ENCODE data around the gene HADHB.
"Not testable (repeated sequence)": the region's sequence is repeated elsewhere in the genome, so short reads cannot be mapped to it uniquely, and the experiment has no call there.

The HADHB gene

GRCh38 chr2:26290001-26290400, 45.3 kb downstream of the HADHB start:
- DNase-seq (ENCODE audit: extremely low read depth in 1 of 2, low read depth in 1 of 2), result no peak

DNA sequence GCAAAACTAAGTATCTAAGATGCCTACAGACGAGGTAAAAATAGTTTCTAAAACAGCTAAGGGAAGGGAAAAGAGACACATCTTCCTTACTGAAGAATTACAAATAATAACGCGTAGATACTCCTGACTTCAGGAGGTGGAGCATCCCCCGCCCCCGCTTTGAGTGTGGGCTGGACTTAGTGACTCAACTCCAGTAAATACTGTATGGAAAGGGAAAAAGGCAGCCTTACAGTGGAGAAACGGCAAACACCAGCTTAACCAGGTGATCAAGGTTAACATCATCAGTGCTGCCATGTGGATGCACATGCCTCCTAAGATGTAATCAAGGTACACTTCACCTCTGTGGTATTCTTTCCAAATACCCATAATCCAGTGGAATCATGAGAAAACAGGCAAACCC, 47.9 kb downstream of the HADHB start:
- DNase-seq (ENCODE audit: extremely low read depth in 1 of 2, low read depth in 1 of 2), result no peak

GRCh38 chr2:26295511-26295910, 50.8 kb downstream of the HADHB start:
- no peak for DNase-seq (ENCODE audit: extremely low read depth in 1 of 2, low read depth in 1 of 2)

- DNase-seq (ENCODE audit: extremely low read depth in 1 of 2, low read depth in 1 of 2), result no peak
Measured at GRCh38 chr2:26297061-26297460, 52.3 kb downstream of the HADHB start.

DNA sequence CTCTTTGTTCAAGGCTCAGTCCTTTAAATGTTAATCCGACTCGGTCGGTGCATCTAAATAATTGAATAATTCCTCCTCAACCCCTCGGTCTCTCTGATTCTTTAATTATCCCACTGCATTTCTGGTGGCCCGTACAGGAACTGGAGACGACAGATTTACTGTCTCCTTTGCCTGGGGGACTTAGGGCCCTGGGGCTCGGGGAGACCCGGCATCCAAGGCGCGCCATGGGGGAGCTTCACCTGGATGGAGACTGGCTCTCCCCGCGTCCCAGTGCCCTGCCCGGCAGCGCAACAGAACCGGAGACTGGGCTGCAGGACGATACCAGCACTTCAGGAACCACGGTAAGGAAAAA, 53.5 kb downstream of the HADHB start:
- no peak for DNase-seq (ENCODE audit: extremely low read depth in 1 of 2, low read depth in 1 of 2)

DNA sequence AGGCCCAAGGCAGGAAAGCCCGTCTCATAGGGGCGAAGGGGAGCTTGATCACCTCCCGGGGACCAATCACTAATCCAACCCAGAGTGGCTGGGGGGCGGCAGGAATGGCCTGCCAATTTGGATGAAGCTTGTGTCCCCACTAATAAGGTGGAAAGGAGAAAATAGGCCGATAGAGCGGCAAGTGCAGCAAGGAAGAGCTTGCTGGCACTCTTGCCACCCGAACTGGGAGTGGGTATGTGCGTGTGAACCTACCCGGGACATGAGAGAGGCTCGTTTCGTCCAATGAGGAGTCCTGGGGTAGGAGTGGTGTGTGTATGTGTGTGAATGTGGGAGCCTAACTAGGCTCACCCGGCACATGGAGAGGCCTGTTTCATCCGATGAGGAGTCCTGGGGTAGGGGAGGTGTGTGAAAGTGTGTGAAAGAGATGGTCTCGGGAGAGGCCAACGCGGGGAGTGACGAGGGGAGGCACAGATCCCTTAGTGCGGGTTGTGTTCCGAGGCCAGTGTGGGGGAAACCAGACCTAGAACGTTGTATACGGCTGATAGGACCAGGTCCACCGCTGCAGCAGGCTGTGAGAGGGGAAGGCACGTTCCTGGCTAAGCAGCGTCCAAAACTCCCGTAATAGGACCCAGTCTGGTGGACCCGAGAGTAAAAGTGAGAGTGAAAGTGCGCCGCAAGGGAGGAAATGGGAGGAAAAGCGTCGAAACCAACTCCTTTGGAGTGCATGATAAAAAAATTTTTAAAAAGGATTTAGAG, 54.1 kb downstream of the HADHB start:
- peak in 1 of 2 donors; percentile 5 for DNase-seq (ENCODE audit: extremely low read depth in 1 of 2, low read depth in 1 of 2)

DNA sequence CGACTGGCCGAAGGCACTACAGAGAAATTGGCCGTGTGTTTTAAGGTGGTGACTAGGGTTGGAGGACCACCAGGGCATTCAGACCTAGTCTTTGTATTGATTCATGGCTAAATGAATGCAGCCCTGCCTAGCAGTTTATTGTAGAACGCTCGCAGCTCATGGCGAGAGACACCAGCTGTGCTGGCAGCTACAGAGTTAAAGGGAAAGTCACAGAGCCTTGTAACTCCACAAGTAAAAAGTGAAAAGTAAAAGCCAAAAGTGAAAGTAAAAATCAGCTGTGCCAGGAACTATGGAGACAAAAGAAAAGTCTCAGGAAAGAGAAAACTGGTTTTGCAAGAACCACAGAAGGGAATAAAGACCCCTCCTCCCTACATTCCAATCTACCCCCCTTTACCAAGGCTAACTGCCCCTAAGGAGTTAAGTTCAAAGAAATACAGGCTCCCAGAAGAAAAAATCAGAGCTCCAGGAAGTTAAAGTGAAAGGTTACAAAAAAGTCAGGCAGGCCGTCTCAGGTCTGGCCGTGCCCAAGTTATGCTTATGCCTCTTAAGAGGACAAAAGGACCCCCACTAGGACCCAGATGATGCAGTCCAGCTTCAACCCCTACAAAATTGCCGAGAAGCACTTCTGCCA, 54.8 kb downstream of the HADHB start:
- DNase-seq (ENCODE audit: extremely low read depth in 1 of 2, low read depth in 1 of 2), result no peak

- DNase-seq (ENCODE audit: extremely low read depth in 1 of 2, low read depth in 1 of 2), result no peak
Measured at GRCh38 chr2:26300234-26300925, 55.6 kb downstream of the HADHB start.

DNA sequence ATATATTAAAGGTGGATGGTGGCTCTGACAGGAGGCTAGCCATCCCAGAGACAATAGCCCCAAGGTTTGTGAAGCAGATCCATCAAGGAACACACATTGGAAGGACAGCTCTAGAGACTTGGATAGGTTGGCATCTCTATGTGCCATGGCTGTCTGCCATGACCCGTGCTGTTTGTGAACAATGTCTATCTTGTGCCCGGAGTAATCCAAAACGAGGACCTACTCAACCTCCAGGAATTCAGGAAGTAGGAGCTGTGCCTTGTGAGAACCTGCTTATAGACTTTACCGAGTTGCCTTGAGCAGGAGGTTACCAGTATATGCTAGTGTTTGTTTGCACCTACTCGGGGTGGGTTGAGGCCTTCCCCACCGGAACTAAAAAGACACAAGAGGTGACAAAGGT, 58.1 kb downstream of the HADHB start:
- DNase-seq (ENCODE audit: extremely low read depth in 1 of 2, low read depth in 1 of 2), result no peak

DNA sequence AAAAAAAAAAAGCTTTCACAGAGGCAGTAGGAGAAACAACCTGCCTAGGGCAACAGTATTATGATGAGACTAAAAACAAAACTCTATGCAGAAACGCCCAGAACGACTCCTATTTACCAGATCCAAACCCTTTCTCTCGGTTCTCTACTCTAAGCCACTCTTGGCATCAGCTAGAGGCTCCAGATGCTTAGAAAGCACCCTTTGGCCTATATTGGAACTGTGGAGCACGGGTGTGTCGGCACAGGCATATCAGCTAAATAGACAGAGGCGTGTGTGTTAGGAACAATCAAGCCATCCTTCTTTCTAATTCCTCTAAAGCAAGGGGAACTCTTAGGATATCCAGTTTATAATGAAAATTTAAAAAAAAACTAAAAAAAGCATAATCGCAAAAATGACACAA, 60.4 kb downstream of the HADHB start:
- DNase-seq (ENCODE audit: extremely low read depth in 1 of 2, low read depth in 1 of 2), result not testable (repeated sequence)

DNA sequence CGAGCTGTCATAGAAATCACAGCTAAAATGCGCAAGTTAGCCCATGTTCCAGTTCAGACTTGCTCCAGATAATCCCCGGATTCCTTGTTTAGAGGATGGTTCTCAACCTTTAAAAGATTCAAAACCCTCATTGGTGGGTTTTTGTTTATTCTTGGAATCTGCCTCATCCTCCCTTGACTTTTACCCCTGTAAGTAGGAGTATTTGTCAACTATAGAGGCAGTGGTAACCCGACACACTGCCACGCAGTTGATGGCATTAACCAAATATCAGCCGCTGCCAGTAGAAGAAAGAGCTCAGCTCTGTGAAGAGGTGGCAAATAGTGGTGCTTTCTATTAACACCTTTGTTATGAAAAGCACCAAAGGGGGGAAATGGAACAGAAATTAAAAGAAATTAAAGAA, 60.8 kb downstream of the HADHB start:
- DNase-seq (ENCODE audit: extremely low read depth in 1 of 2, low read depth in 1 of 2), result no peak

GRCh38 chr2:26309921-26310320, 65.2 kb downstream of the HADHB start:
- DNase-seq (ENCODE audit: extremely low read depth in 1 of 2, low read depth in 1 of 2), result no peak

DNA sequence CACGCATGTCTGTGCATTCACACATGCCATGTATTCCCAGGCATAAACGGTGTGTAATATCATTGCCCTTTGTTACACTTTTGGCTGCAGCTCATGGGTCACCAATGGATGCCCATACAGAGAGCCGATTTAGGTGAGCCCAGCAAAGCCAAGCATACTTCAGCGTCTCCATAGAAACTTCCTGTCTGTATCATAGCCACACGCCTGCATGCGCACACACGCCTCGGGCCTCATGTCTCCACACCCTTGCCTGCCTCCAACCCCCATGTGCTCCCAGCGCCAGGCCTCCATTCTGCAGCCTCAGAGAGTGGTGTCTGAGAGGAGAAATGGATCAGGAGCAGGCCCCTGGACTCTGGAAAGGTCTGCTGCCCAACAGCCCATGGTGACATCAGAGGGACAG, 67.7 kb downstream of the HADHB start:
- DNase-seq (ENCODE audit: extremely low read depth in 1 of 2, low read depth in 1 of 2), result no peak

DNA sequence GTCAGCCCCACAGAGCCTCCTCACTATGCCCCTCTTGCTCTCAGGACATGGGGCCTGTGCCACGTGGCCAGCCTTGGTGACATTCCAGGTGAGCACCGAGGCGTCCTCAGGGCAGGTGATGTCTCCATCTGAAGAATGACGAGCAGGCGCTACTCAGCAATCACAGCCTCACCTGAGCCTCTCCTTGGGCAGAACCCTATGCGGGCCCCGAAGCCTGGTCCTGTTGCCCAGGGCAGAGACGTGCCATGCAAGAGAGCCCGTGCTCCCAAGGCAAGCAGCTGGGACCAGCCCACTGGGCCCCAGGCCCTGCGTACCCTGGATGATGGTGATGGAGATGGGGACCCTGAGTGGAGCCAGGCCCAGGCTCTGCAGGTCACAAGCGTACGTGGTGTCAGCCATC, 68.7 kb downstream of the HADHB start:
- DNase-seq (ENCODE audit: extremely low read depth in 1 of 2, low read depth in 1 of 2), result no peak

GRCh38 chr2:26314243-26314642, 69.5 kb downstream of the HADHB start:
- DNase-seq (ENCODE audit: extremely low read depth in 1 of 2, low read depth in 1 of 2), result no peak

DNA sequence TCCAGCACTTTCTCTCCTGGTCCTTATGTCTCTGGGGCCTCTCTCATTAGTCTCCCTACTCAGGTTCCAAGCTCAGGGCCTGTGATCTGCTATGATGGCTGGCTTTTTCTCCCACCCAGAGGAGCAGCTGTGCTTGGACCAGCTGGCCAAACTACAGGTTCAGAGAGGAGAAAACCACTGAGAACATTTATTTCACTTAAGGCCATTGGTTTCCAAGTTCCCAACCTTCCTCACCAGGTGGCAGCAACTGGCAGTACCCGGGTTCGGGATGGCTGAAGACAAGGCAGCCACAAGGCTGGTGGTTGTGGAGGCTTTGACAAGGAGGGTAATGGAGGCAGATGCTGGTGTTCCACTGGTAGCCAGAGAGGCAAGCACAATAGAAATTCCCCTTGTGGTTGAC, 71.3 kb downstream of the HADHB start:
- DNase-seq (ENCODE audit: extremely low read depth in 1 of 2, low read depth in 1 of 2), result no peak

DNA sequence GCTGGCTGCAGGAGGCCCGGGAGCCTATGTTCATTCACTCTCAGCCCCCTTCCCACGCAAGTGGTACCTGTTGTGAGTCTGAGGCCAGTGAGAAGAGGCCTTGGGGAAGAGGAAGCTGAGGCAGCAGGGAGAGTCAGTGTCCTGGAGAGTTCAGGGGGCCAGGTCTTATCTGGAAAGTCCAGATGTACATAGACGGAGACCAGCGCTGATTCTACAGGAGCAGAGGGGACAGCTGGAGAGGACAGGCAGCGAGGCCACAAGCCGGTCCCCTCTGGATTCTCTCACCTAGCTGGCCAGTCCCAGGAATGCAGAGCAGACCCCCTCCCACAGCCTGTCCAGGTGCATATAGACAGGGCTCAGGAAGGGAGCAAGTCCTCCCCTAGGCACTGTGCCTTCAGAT, 72.1 kb downstream of the HADHB start:
- no peak for DNase-seq (ENCODE audit: extremely low read depth in 1 of 2, low read depth in 1 of 2)

- DNase-seq (ENCODE audit: extremely low read depth in 1 of 2, low read depth in 1 of 2), result no peak
Measured at GRCh38 chr2:26317377-26318105, 72.8 kb downstream of the HADHB start.

GRCh38 chr2:26318950-26319349, 74.2 kb downstream of the HADHB start:
- DNase-seq (ENCODE audit: extremely low read depth in 1 of 2, low read depth in 1 of 2), result no peak

DNA sequence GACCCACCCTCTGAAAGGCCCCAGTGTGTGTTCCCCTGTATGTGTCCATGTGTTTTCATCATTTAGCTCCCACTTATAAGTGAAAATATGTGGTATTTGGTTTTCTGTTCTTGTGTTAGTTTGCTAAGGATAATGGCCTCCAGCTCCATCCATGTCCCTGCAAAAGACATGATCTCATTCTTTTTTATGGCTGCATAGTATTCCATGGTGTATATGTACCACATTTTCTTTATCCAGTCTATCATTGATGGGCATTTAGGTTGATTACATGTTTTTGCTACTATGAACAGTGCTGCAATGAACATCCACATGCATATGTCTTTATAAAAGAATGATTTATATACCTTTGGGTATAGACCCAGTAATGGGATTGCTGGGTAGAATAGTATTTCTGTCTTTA, 79.7 kb downstream of the HADHB start:
- not testable (repeated sequence) for DNase-seq (ENCODE audit: extremely low read depth in 1 of 2, low read depth in 1 of 2)

DNA sequence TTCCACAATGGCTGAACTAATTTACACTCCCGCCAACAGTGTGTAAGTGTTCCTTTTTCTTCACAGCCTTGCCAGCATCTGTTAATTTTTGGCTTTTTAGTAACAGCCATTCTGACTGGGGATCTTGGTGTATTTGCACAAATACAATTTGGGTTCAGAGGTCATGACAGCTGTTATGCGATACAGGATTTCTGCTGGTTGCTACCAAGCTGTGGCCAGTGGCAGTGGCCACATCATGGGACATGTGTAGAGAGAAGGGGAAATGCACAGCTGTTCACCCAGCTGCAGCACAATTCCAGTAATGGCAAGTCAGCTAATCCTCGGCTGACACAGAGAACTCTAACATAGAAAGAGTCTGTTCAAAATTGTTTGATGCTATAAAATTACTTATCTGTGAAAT, 80.2 kb downstream of the HADHB start:
- DNase-seq (ENCODE audit: extremely low read depth in 1 of 2, low read depth in 1 of 2), result no peak

- DNase-seq (ENCODE audit: extremely low read depth in 1 of 2, low read depth in 1 of 2), result no peak
Measured at GRCh38 chr2:26325851-26326250, 81.1 kb downstream of the HADHB start.

Measured in activated CD8-positive, alpha-beta memory T cell treated with anti-CD3 and anti-CD28 coated beads for 1 hour (primary cell).